Left ventricle myocardium inferior (tissue), 1 donor: Measurements from ENCODE around the gene SCRN2. TPM values are rescaled to one million over a fixed set of nuclear protein-coding genes. Genes with fewer than 3 reads are reported as not detected.

Experiments
- DNase-seq: peaks from one replicate; pipeline ENCODE4 v3.0.0-alpha.2; 2020
- H3K27ac ChIP-seq: fragments of 200-600 bp; replicated peaks from 2 replicates; pipeline ENCODE4 v1.8.0; 2021
- H3K27me3 ChIP-seq: fragments of 200-600 bp; 2 replicates; pipeline ENCODE4 v1.8.0; 2021; ENCODE audit warnings: low read depth
- H3K36me3 ChIP-seq: fragments of 200-600 bp; 2 replicates; pipeline ENCODE4 v1.8.0; 2021
- H3K4me1 ChIP-seq: fragments of 200-600 bp; 2 replicates; pipeline ENCODE4 v1.8.0; 2021
- H3K4me3 ChIP-seq: fragments of 200-600 bp; 2 replicates; pipeline ENCODE4 v1.8.0; 2021; ENCODE audit warnings: mild to moderate bottlenecking, moderate library complexity
- H3K9me3 ChIP-seq: fragments of 200-600 bp; replicated peaks from 2 replicates; pipeline ENCODE4 v1.8.0; 2021
- intact Hi-C: fragments of 100-400 bp; cut with micrococcal nuclease; formaldehyde crosslinking; loops from one replicate; pipeline ENCODE4 v1.11.0; 2022
- total RNA-seq: library from RNA; stranded (reverse); fragmentation: NEBNext Ultra II Directional; extraction: Animal tissue kit (Norgen Biotek cat#: 25700); gene quantifications from one replicate; pipeline ENCODE4 v1.2.1, GENCODE V29; 2021
- TF ChIP-seq, protein P1 (sequence below): fragments of 200-600 bp; IDR thresholded peaks from 2 replicates; pipeline ENCODE4 v1.8.0; 2021; ENCODE audit warnings: antibody characterized with exemption, mild to moderate bottlenecking, borderline replicate concordance
- donor health status: DM: no; HTN: yes; CAD: no; lungs with severe emphysema.

The SCRN2 gene
- total RNA-seq, 1 donor from 2014 or later = 27.1 TPM

GRCh38 chr17:47873200-47874090 is 32.4 kb upstream of the SCRN2 start:
- TF ChIP-seq, protein P1, sequence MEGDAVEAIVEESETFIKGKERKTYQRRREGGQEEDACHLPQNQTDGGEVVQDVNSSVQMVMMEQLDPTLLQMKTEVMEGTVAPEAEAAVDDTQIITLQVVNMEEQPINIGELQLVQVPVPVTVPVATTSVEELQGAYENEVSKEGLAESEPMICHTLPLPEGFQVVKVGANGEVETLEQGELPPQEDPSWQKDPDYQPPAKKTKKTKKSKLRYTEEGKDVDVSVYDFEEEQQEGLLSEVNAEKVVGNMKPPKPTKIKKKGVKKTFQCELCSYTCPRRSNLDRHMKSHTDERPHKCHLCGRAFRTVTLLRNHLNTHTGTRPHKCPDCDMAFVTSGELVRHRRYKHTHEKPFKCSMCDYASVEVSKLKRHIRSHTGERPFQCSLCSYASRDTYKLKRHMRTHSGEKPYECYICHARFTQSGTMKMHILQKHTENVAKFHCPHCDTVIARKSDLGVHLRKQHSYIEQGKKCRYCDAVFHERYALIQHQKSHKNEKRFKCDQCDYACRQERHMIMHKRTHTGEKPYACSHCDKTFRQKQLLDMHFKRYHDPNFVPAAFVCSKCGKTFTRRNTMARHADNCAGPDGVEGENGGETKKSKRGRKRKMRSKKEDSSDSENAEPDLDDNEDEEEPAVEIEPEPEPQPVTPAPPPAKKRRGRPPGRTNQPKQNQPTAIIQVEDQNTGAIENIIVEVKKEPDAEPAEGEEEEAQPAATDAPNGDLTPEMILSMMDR = no peak
- H3K9me3 ChIP-seq = no peaks in the 10 kb centered on the region
- no peaks in the 10 kb centered on the region for H3K4me1 ChIP-seq
- no peak overlapping the region for H3K27ac ChIP-seq
- H3K4me3 ChIP-seq = no peak overlapping the region
- peaks cover 99% of the 10 kb centered on the region for H3K27me3 ChIP-seq
- H3K36me3 ChIP-seq = no peaks in the 10 kb centered on the region
- intact Hi-C loops = no loop called here
- no peak for DNase-seq

GRCh38 chr17:47872651-47873161 is 31.6 kb upstream of the SCRN2 start:
- H3K9me3 ChIP-seq = no peaks in the 10 kb centered on the region
- no peak overlapping the region for H3K27ac ChIP-seq
- H3K4me1 ChIP-seq = no peaks in the 10 kb centered on the region
- H3K4me3 ChIP-seq = no peak overlapping the region
- DNase-seq = no peak
- peaks cover 99% of the 10 kb centered on the region for H3K27me3 ChIP-seq
- TF ChIP-seq, protein P1 = no peak
- intact Hi-C loops = no loop called here
- H3K36me3 ChIP-seq = no peaks in the 10 kb centered on the region

DNA sequence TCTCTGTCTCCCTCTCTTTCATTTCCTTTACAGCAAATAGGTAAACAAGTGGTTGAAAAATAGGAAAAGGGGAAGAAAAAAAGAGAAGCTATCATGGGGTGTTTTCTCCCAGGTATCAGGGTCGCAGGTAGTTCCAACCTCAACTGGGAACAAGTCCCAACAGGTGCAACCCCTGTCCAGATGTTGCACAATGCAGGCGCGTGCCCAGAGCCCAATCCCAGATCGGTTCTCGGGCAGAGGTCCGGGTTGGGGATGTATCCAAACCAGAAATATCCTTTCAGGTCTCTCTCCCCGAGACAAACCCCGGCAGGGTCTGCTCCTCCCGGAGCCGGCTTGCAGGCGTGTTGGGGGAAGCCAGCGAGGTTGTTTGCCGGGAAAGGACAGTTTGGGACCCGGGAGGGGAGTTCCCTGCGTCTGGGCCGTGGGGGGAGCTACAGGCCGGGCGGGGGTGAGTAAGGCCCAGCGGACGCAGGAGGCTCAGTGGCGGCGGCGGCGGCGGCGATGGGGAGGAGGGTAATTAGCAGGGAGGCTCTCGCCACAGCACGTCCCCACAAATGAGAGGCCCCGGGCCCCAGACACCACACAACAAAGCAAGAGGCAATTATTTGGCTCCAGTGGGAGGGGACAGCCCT is 31.1 kb upstream of the SCRN2 start:
- no peaks in the 10 kb centered on the region for H3K9me3 ChIP-seq
- no peaks in the 10 kb centered on the region for H3K36me3 ChIP-seq
- intact Hi-C loops = no loop called here
- no peak overlapping the region for H3K27ac ChIP-seq
- TF ChIP-seq, protein P1 = no peak
- no peaks in the 10 kb centered on the region for H3K4me1 ChIP-seq
- no peak overlapping the region for H3K4me3 ChIP-seq
- H3K27me3 ChIP-seq = peaks cover 99% of the 10 kb centered on the region
- no peak for DNase-seq

GRCh38 chr17:47871048-47871447 is 30.0 kb upstream of the SCRN2 start:
- Histone ChIP-seq H3K4me1 (no peaks in the 10 kb centered on the region), H3K27me3 (peaks cover 99% of the 10 kb centered on the region), H3K4me3 (no peak overlapping the region), H3K9me3 (no peaks in the 10 kb centered on the region), H3K36me3 (no peaks in the 10 kb centered on the region), H3K27ac (no peak overlapping the region)
- TF ChIP-seq, protein P1 = no peak
- DNase-seq = no peak
- intact Hi-C loops = no loop called here

GRCh38 chr17:47870056-47870455 is 29.0 kb upstream of the SCRN2 start:
- Histone ChIP-seq H3K9me3 (no peaks in the 10 kb centered on the region), H3K4me1 (no peaks in the 10 kb centered on the region), H3K36me3 (no peaks in the 10 kb centered on the region), H3K27ac (no peak overlapping the region), H3K4me3 (no peak overlapping the region), H3K27me3 (peaks cover 97% of the 10 kb centered on the region)
- intact Hi-C loops = no loop called here
- TF ChIP-seq, protein P1 = no peak
- no peak for DNase-seq
